HepG2 (cell line): ENCODE results near the gene PYGO1. TPM values are rescaled to one million over a fixed set of nuclear protein-coding genes. Genes with fewer than 3 reads are reported as not detected.
"Not testable (repeated sequence)": the region's sequence is repeated elsewhere in the genome, so short reads cannot be mapped to it uniquely, and the experiment has no call there.

Experiments used
- ATAC-seq: fragments of 200-7000 bp; cut with Tn5 transposase; 3 replicates; pipeline ENCODE4 v1.9.1; 2020; ENCODE audit warnings: mild to moderate bottlenecking, moderate library complexity
- BruUV-seq: library from RNA; stranded (reverse); fragments of 400-500 nt; replicated peaks from 2 replicates; lab custom pipeline; 2021; lab: Mats Ljungman, UMichigan
- CTCF ChIA-PET: fragments of 300-600 bp; formaldehyde crosslinking; extraction: SDS; loops from one replicate; lab custom pipeline; 2021; ENCODE audit warnings: low total read pairs, inconsistent platforms, low intra/inter-chr PET ratio; lab: Yijun Ruan, JAX
- POLR2A ChIA-PET: fragments of 350-600 bp; sonication (Branson Sonifier 250); formaldehyde crosslinking; loops from one replicate; lab custom pipeline; 2020; ENCODE audit warnings: antibody characterized with exemption, inconsistent platforms; lab: Yijun Ruan, JAX
- DNase-seq: peaks from one replicate; pipeline ENCODE4 v3.0.0-alpha.2; 2015; ENCODE audit warnings: low spot score
- FAIRE-seq: peaks from 3 replicates; lab custom pipeline; 2011; peaks lifted over from hg19 to GRCh38; lab: Jason Lieb, UNC
- H2AFZ ChIP-seq: one replicate; pipeline ENCODE4 v1.6.1; 2011; ENCODE audit warnings: low read length, inconsistent platforms
- H3K27ac ChIP-seq: fragments of 300-600 bp; 3 replicates; pipeline ENCODE4 v1.8.0; 2011; ENCODE audit warnings: mixed run types, mild to moderate bottlenecking, mixed read lengths, low read length, inconsistent platforms; ENCODE audit not compliant: insufficient read depth; ENCODE audit errors: extremely low read length
- H3K27me3 ChIP-seq, 2 experiments: fragments of 200-600 bp in 1 of 2; 2 replicates in 1 of 2; 3 replicates in 1 of 2; pipeline versions ENCODE4 v1.6.0 to v1.8.0; 2011; ENCODE audit warnings: low read length in 2 of 2, mild to moderate bottlenecking in 2 of 2, moderate library complexity in 2 of 2, inconsistent platforms in 1 of 2; ENCODE audit not compliant: insufficient read depth in 2 of 2, control insufficient read depth in 1 of 2
- H3K36me3 ChIP-seq, 2 experiments: fragments of 200-600 bp in 1 of 2; replicated peaks in 1 of 2; 2 replicates in 1 of 2; 3 replicates in 1 of 2; pipeline versions ENCODE4 v1.5.1 to v1.8.0; 2011; ENCODE audit warnings: low read length in 2 of 2, inconsistent platforms in 1 of 2; ENCODE audit not compliant: insufficient read depth in 2 of 2, control insufficient read depth in 1 of 2
- H3K4me1 ChIP-seq: 2 replicates; pipeline ENCODE4 v1.5.1; 2012; ENCODE audit warnings: low read length, inconsistent platforms; ENCODE audit not compliant: insufficient read depth
- H3K4me2 ChIP-seq: 2 replicates; pipeline ENCODE4 v1.6.0; 2011; ENCODE audit warnings: low read depth, low read length, inconsistent platforms
- H3K4me3 ChIP-seq, 3 experiments: fragments of 200-600 bp in 1 of 3; sonication (generic), shearing (Covaris generic) in 1 of 3; replicated peaks in 1 of 3; 2 replicates each; pipeline ENCODE4 v1.5.1; 2011 to 2016; ENCODE audit warnings: low read length in 3 of 3, inconsistent platforms in 2 of 3, low read depth in 2 of 3, mild to moderate bottlenecking in 2 of 3, control low read depth in 1 of 3, mixed read lengths in 1 of 3; ENCODE audit not compliant: insufficient read depth in 1 of 3
- H3K79me2 ChIP-seq: one replicate; pipeline ENCODE4 v1.6.1; 2011; ENCODE audit warnings: low read length, inconsistent platforms; ENCODE audit not compliant: insufficient read depth
- H3K9ac ChIP-seq: 2 replicates; pipeline ENCODE4 v1.6.0; 2011; ENCODE audit warnings: mild to moderate bottlenecking, low read depth, low read length, inconsistent platforms; ENCODE audit not compliant: insufficient read depth
- H3K9me3 ChIP-seq: 2 replicates; pipeline ENCODE4 v1.5.1; 2012; ENCODE audit warnings: mild to moderate bottlenecking, low read length
- H4K20me1 ChIP-seq: 2 replicates; pipeline ENCODE4 v1.6.0; 2011; ENCODE audit warnings: inconsistent platforms, mild to moderate bottlenecking, low read length, moderate library complexity; ENCODE audit not compliant: insufficient read depth
- ARNT2 ChIP-seq: sonication (generic); formaldehyde crosslinking; IDR thresholded peaks from 2 replicates; pipeline ENCODE4 v1.8.0; 2022; ENCODE audit warnings: mild to moderate bottlenecking, low read depth, missing genetic modification reagents, moderate library complexity
- CENPBD1 ChIP-seq: sonication (generic); formaldehyde crosslinking; IDR thresholded peaks from 2 replicates; pipeline ENCODE4 v1.8.0; 2022; ENCODE audit warnings: missing genetic modification reagents, low read depth, mild to moderate bottlenecking, borderline replicate concordance
- DPF2 ChIP-seq: sonication (generic); formaldehyde crosslinking; IDR thresholded peaks from 2 replicates; pipeline ENCODE4 v1.4.0; 2020; ENCODE audit warnings: mild to moderate bottlenecking, low read depth, missing genetic modification reagents, borderline replicate concordance
- KLF6 ChIP-seq: IDR thresholded peaks from 2 replicates; pipeline ENCODE4 v1.8.0; 2016; ENCODE audit warnings: missing biosample characterization, missing genetic modification reagents
- MIXL1 ChIP-seq: IDR thresholded peaks from 2 replicates; pipeline ENCODE4 v1.6.1; 2016
- MXD4 ChIP-seq: IDR thresholded peaks from 2 replicates; pipeline ENCODE4 v1.6.1; 2016; ENCODE audit warnings: mild to moderate bottlenecking, missing biosample characterization, missing genetic modification reagents
- NFYB ChIP-seq: sonication (generic); formaldehyde crosslinking; IDR thresholded peaks from 2 replicates; pipeline ENCODE4 v1.4.0; 2020; ENCODE audit warnings: missing genetic modification reagents
- NFYC ChIP-seq: IDR thresholded peaks from 2 replicates; pipeline ENCODE4 v1.6.1; 2016; ENCODE audit warnings: missing genetic modification reagents, missing compliant biosample characterization
- NONO ChIP-seq, 2 experiments: fragments of 450-650 bp in 1 of 2; sonication (generic) in 1 of 2; formaldehyde crosslinking in 1 of 2; IDR thresholded peaks in 1 of 2; conservative IDR thresholded peaks in 1 of 2; 2 replicates each; pipeline versions ENCODE4 v1.6.1 to v1.8.0; 2017 to 2022; ENCODE audit warnings: mild to moderate bottlenecking in 1 of 2, missing genetic modification reagents in 1 of 2, moderate library complexity in 1 of 2
- PBX3 ChIP-seq: sonication (generic); formaldehyde crosslinking; IDR thresholded peaks from 2 replicates; pipeline ENCODE4 v1.8.1; 2023; ENCODE audit warnings: missing genetic modification reagents, inconsistent platforms, borderline replicate concordance
- POGZ ChIP-seq: sonication (generic); formaldehyde crosslinking; IDR thresholded peaks from 2 replicates; pipeline ENCODE4 v1.4.0; 2020; ENCODE audit warnings: mild to moderate bottlenecking, missing genetic modification reagents
- U2AF2 ChIP-seq: fragments of 200-400 bp; formaldehyde crosslinking; IDR thresholded peaks from 2 replicates; pipeline ENCODE4 v1.6.1; 2017; ENCODE audit warnings: low read depth, mild to moderate bottlenecking, low read length
- ZNF232 ChIP-seq: sonication (generic); formaldehyde crosslinking; IDR thresholded peaks from 2 replicates; pipeline ENCODE4 v1.4.0; 2020; ENCODE audit warnings: missing genetic modification reagents, borderline replicate concordance
- WGBS: methylation state at CpG from one replicate; pipeline ENCODE4 v1.1.6; 2017; ENCODE audit warnings: low lambda C conversion rate; 5-methylcytosine and 5-hydroxymethylcytosine counted together
- in situ Hi-C: cut with HindIII; loops from 2 replicates; pipeline ENCODE4 v1.10.0; 2017; ENCODE audit warnings: low pct_unique_long_range_greater_than_20kb; ENCODE audit not compliant: extremely low pct_ligation_motif_present
- intact Hi-C: fragments of 100-400 bp; cut with micrococcal nuclease; formaldehyde crosslinking; loops from one replicate; pipeline ENCODE4 v1.10.0; 2022; ENCODE audit not compliant: unreplicated experiment
- polyA plus RNA-seq, 8 experiments: library from polyadenylated mRNA; depleted of rRNA in 3 of 8; stranded (reverse) in 7 of 8; unstranded in 1 of 8; fragments of >200 nt; fragmentation: Illumina TruSeq in 4 of 8; extraction: Trizol in 4 of 8; gene quantifications; 2 replicates each; pipeline versions ENCODE4 v1.2.1 to v1.2.3, GENCODE V29; 2011 to 2016; ENCODE audit warnings: low read depth in 4 of 8, missing spikeins in 1 of 8, mixed read lengths in 1 of 8; ENCODE audit not compliant: insufficient read depth in 1 of 8
- total RNA-seq, 5 experiments: library from RNA; depleted of rRNA; stranded (reverse); fragments of >200 nt; fragmentation: Illumina TruSeq; extraction: Trizol; gene quantifications; 2 replicates each; pipeline ENCODE4 v1.2.3, GENCODE V29; 2016; ENCODE audit warnings: low read depth in 1 of 5
- TF ChIP-seq, protein P1 (sequence below): fragments of 450-650 bp; IDR thresholded peaks from 2 replicates; pipeline ENCODE4 v1.6.1; 2016

PYGO1 gene
- total and polyA plus RNA-seq, 2 of the 13 experiments (the other 11 are each of a cell fraction or from before 2014, with no cell fraction given) = 1.1 to 1.8 TPM

DNA sequence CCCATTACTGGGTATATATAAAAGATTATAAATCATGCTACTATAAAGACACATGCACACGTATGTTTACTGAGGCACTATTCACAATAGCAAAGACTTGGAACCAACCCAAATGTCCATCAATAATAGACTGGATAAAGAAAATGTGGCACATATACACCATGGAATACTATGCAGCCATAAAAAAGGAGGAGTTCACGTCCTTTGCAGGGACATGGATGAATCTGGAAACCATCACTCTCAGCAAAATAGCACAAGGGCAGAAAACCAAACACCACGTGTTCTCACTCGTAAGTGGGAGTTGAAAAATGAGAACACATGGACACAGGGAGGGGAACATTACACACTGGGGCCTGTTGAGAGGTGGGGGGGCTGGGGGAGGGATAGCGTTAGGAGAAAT is 82.7 kb downstream of the PYGO1 start:
- CTCF ChIA-PET, H3K79me2 ChIP-seq, ATAC-seq, H3K9ac ChIP-seq, DNase-seq, H3K27me3 ChIP-seq, H3K4me3 ChIP-seq, H4K20me1 ChIP-seq, H3K27ac ChIP-seq, intact Hi-C loops, FAIRE-seq, H3K9me3 ChIP-seq, BruUV-seq, in situ Hi-C loops, POLR2A ChIA-PET, H3K4me2 ChIP-seq, H3K36me3 ChIP-seq, H2AFZ ChIP-seq, H3K4me1 ChIP-seq: not testable (repeated sequence)
- WGBS = 29% methylated on average over 5 of the region's 5 CpGs
- TF ChIP-seq, protein P1, sequence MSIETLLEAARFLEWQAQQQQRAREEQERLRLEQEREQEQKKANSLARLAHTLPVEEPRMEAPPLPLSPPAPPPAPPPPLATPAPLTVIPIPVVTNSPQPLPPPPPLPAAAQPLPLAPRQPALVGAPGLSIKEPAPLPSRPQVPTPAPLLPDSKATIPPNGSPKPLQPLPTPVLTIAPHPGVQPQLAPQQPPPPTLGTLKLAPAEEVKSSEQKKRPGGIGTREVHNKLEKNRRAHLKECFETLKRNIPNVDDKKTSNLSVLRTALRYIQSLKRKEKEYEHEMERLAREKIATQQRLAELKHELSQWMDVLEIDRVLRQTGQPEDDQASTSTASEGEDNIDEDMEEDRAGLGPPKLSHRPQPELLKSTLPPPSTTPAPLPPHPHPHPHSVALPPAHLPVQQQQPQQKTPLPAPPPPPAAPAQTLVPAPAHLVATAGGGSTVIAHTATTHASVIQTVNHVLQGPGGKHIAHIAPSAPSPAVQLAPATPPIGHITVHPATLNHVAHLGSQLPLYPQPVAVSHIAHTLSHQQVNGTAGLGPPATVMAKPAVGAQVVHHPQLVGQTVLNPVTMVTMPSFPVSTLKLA = peak; percentile 56

DNA sequence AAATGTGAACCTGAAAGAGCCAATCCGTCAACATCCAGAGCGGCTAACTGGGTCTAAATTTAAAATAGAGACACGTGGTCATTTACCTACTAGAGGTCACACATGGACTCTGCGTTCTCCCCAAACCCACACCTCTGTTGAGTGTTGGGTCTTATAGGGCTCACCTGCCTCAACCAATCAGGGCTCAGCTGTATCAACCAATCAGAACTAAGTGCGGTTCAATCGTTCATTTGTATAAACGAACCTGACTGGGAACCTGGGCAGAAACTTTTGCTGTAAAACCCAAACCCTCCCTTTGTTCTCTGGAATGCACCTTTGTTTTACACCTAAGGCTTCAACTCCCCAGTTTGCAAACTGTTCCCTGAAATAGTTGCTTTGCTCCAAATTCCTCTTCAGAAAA is 89.0 kb downstream of the PYGO1 start:
- no peak for DNase-seq
- no peaks in the 10 kb centered on the region for H4K20me1 ChIP-seq
- H3K27ac ChIP-seq = no peak overlapping the region
- ChIA-PET POLR2A (no interaction called here), CTCF (no interaction called here)
- no peaks in the 10 kb centered on the region for H3K36me3 ChIP-seq
- no peak overlapping the region for H3K4me3 ChIP-seq
- TF ChIP-seq ARNT2 (no peak), ZNF232 (CRISPR knock-in tag) (no peak), NONO (IDR thresholded peaks at IDR 0.05) (no peak), NONO (CRISPR knock-in tag; conservative IDR thresholded peaks at IDR 0.05) (no peak), POGZ (CRISPR knock-in tag) (no peak), CENPBD1 (CRISPR knock-in tag) (no peak), PBX3 (CRISPR knock-in tag) (no peak), MXD4 (CRISPR knock-in tag) (no peak), NFYB (CRISPR knock-in tag) (peak; percentile 70), NFYC (CRISPR knock-in tag) (peak; percentile 46; the same call in 1 of the 2 replicates), DPF2 (no peak), MIXL1 (CRISPR knock-in tag) (no peak), U2AF2 (no peak), KLF6 (CRISPR knock-in tag) (no peak)
- peaks cover 20% of the 10 kb centered on the region for H3K4me1 ChIP-seq
- H3K27me3 ChIP-seq = no peaks in the 10 kb centered on the region
- H3K9me3 ChIP-seq = no peaks in the 10 kb centered on the region
- in situ Hi-C loops (no loop called here), intact Hi-C loops (no loop called here)
- WGBS = 79% methylated on average over 7 of the region's 7 CpGs
- no peaks in the 10 kb centered on the region for H3K79me2 ChIP-seq
- H3K9ac ChIP-seq = no peak overlapping the region
- peak overlapping the region; percentile 49 for H2AFZ ChIP-seq
- FAIRE-seq = no peak
- ATAC-seq = no peak
- H3K4me2 ChIP-seq = peak overlapping the region; percentile 97
- BruUV-seq = no TSS peak
